ENCODE results near the gene TTC9C.

DNA sequence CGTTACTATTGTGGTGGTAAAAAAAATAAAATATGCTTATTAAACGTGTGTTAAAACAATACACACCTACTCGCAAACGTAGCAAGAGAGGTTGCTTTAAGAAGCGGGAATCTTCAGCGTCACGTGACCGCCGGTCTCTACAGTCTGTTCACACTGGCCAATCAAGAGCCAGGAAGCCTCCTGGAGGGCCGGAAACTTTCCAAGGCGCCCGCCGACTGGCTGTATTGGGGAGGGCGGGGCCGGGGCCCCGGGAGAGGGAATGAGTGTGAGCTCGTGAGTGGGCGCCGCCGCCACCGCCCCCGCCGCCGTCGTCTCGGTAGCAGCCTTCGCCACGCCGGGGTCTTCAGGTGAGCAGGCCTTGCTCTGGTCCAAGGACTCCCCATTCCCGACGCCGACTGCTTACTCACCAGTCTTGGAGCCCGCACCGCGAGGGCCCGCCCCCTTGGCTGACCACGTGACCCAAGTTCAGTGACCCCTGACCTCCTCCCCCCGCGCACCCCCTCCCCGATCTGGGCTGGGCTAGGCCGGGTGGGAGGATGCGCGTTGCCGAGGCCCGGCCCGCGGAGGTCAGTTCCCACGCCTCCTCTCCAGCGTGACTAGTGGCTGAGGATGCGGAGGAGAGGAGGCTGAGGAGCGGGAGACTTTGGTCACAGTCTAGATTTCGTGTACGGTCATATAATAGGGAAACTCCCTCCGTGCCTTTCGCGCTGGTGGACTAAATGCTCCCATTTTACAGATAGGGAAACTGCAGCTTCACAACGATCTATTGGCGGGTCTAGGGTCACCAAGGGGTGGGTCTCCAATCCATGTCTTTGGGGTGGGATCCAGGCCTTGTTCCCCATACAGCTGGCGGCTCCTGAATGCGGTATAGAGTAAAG, 43.1 kb downstream of the TTC9C start, which contains the start of gene TAF6L:
- TF ChIP-seq TP53 (CRISPR knock-in tag; IDR thresholded peaks at IDR 0.05), result peak; percentile 3; the same call in 1 of the 2 replicates
- no peak for TF ChIP-seq CTCF (IDR thresholded peaks at IDR 0.05)
- TF ChIP-seq, protein P1, sequence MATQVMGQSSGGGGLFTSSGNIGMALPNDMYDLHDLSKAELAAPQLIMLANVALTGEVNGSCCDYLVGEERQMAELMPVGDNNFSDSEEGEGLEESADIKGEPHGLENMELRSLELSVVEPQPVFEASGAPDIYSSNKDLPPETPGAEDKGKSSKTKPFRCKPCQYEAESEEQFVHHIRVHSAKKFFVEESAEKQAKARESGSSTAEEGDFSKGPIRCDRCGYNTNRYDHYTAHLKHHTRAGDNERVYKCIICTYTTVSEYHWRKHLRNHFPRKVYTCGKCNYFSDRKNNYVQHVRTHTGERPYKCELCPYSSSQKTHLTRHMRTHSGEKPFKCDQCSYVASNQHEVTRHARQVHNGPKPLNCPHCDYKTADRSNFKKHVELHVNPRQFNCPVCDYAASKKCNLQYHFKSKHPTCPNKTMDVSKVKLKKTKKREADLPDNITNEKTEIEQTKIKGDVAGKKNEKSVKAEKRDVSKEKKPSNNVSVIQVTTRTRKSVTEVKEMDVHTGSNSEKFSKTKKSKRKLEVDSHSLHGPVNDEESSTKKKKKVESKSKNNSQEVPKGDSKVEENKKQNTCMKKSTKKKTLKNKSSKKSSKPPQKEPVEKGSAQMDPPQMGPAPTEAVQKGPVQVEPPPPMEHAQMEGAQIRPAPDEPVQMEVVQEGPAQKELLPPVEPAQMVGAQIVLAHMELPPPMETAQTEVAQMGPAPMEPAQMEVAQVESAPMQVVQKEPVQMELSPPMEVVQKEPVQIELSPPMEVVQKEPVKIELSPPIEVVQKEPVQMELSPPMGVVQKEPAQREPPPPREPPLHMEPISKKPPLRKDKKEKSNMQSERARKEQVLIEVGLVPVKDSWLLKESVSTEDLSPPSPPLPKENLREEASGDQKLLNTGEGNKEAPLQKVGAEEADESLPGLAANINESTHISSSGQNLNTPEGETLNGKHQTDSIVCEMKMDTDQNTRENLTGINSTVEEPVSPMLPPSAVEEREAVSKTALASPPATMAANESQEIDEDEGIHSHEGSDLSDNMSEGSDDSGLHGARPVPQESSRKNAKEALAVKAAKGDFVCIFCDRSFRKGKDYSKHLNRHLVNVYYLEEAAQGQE (IDR thresholded peaks at IDR 0.05), result no peak

Data from A549 (cell line).